ENCODE measurements around the gene SIRT7.
A peak's percentile ranks its signal among the peaks of the same experiment; 100 is the strongest.

SIRT7 gene

GRCh38 chr17:81958633-81959342, 40.8 kb upstream of the SIRT7 start:
- no peak overlapping the region for H3K27ac ChIP-seq (replicated peaks)
- no peak for DNase-seq (ENCODE audit: low read depth in 1 of 2, low spot score in 1 of 2)
- TF ChIP-seq POLR2AphosphoS5 (IDR thresholded peaks at IDR 0.05; ENCODE audit: low read depth) (no peak), CTCF (IDR thresholded peaks at IDR 0.05; ENCODE audit: insufficient read depth, low read length) (no peak), REST (IDR thresholded peaks at IDR 0.05; ENCODE audit: insufficient replicate concordance, low read depth) (no peak), GABPA (IDR thresholded peaks at IDR 0.05; ENCODE audit: low read depth) (no peak), SPI1 (IDR thresholded peaks at IDR 0.05; ENCODE audit: borderline replicate concordance, low read depth) (no peak)
- peaks cover 14% of the 10 kb centered on the region for H3K27me3 ChIP-seq (ENCODE audit: insufficient read depth, poor library complexity, severe bottlenecking)
- peak overlapping the region; percentile 31 for H3K4me3 ChIP-seq (replicated peaks; ENCODE audit: insufficient read depth, low read length)

- Histone ChIP-seq H3K27me3 (ENCODE audit: insufficient read depth, poor library complexity, severe bottlenecking) (peaks cover 14% of the 10 kb centered on the region), H3K4me3 (replicated peaks; ENCODE audit: insufficient read depth, low read length) (no peak overlapping the region), H3K27ac (replicated peaks) (no peak overlapping the region)
- no peak for TF ChIP-seq SPI1 (IDR thresholded peaks at IDR 0.05; ENCODE audit: borderline replicate concordance, low read depth)
- TF ChIP-seq GABPA (IDR thresholded peaks at IDR 0.05; ENCODE audit: low read depth) = no peak
- TF ChIP-seq REST (IDR thresholded peaks at IDR 0.05; ENCODE audit: insufficient replicate concordance, low read depth) = no peak
- no peak for TF ChIP-seq POLR2AphosphoS5 (IDR thresholded peaks at IDR 0.05; ENCODE audit: low read depth)
- no peak for TF ChIP-seq CTCF (IDR thresholded peaks at IDR 0.05; ENCODE audit: insufficient read depth, low read length)
- DNase-seq (ENCODE audit: low read depth in 1 of 2, low spot score in 1 of 2) = no peak
These were observed 39.9 kb upstream of the SIRT7 start for GRCh38 chr17:81957691-81958432.

- H3K27me3 ChIP-seq (ENCODE audit: insufficient read depth, poor library complexity, severe bottlenecking) = peaks cover 9% of the 10 kb centered on the region
- TF ChIP-seq GABPA (IDR thresholded peaks at IDR 0.05; ENCODE audit: low read depth) (no peak), SPI1 (IDR thresholded peaks at IDR 0.05; ENCODE audit: borderline replicate concordance, low read depth) (no peak), CTCF (IDR thresholded peaks at IDR 0.05; ENCODE audit: insufficient read depth, low read length) (no peak), POLR2AphosphoS5 (IDR thresholded peaks at IDR 0.05; ENCODE audit: low read depth) (no peak), REST (IDR thresholded peaks at IDR 0.05; ENCODE audit: insufficient replicate concordance, low read depth) (no peak)
These were observed 38.9 kb upstream of the SIRT7 start for GRCh38 chr17:81956607-81957589.

More at GRCh38 chr17:81956607-81957589, 38.9 kb upstream of the SIRT7 start:
- Histone ChIP-seq H3K4me3 (replicated peaks; ENCODE audit: insufficient read depth, low read length) (no peak overlapping the region), H3K27ac (replicated peaks) (no peak overlapping the region)
- DNase-seq (ENCODE audit: low read depth in 1 of 2, low spot score in 1 of 2) = no peak

Data from HL-60 (cell line).